Liver (tissue), 9 donors: ENCODE data around the gene PCMTD2. TPM values are rescaled to one million over a fixed set of nuclear protein-coding genes. Genes with fewer than 3 reads are reported as not detected.

Experiments used
- DNase-seq: peaks from one replicate; pipeline ENCODE4 v3.0.0-alpha.2; 2017; ENCODE audit warnings: low spot score
- H3K27ac ChIP-seq, 2 donors: one replicate each; pipeline ENCODE4 v1.7.0; 2013; ENCODE audit warnings: inconsistent platforms in 2 of 2, low read length in 2 of 2, control low read depth in 1 of 2, low read depth in 1 of 2, mild to moderate bottlenecking in 1 of 2
- H3K27me3 ChIP-seq, 4 donors: one replicate each; pipeline versions ENCODE4 v1.6.1 to v1.7.0; 2013; ENCODE audit warnings: low read length in 3 of 4, inconsistent platforms in 1 of 4, mild to moderate bottlenecking in 1 of 4, moderate library complexity in 1 of 4; ENCODE audit not compliant: control insufficient read depth in 4 of 4, insufficient read depth in 4 of 4
- H3K36me3 ChIP-seq, 4 donors: one replicate each; pipeline versions ENCODE4 v1.6.1 to v1.7.0; 2013; ENCODE audit warnings: low read length in 3 of 4, mild to moderate bottlenecking in 3 of 4, low read depth in 1 of 4, moderate library complexity in 1 of 4; ENCODE audit not compliant: control insufficient read depth in 4 of 4, insufficient read depth in 3 of 4
- H3K4me1 ChIP-seq, 4 donors: one replicate each; pipeline versions ENCODE4 v1.6.1 to v1.7.0; 2013; ENCODE audit warnings: low read length in 3 of 4, mild to moderate bottlenecking in 3 of 4, moderate library complexity in 1 of 4; ENCODE audit not compliant: control insufficient read depth in 4 of 4, insufficient read depth in 4 of 4
- H3K4me3 ChIP-seq, 3 donors: one replicate each; pipeline versions ENCODE4 v1.6.1 to v1.7.0; 2013; ENCODE audit warnings: low read length in 3 of 3, control low read depth in 1 of 3, low read depth in 1 of 3, mild to moderate bottlenecking in 1 of 3
- H3K9ac ChIP-seq, 2 donors: one replicate each; pipeline ENCODE4 v1.7.0; 2013; ENCODE audit warnings: low read length in 2 of 2, mild to moderate bottlenecking in 2 of 2, moderate library complexity in 2 of 2, control low read depth in 1 of 2, low read depth in 1 of 2
- H3K9me3 ChIP-seq, 4 donors: one replicate each; pipeline versions ENCODE4 v1.6.1 to v1.7.0; 2013; ENCODE audit warnings: low read length in 3 of 4; ENCODE audit not compliant: control insufficient read depth in 4 of 4
- ATF3 ChIP-seq: IDR thresholded peaks from 2 replicates; pipeline ENCODE4 v1.6.1; 2016; ENCODE audit warnings: antibody characterized with exemption
- CTCF ChIP-seq: fragments of 150-350 bp; IDR thresholded peaks from 2 replicates; pipeline ENCODE4 v1.5.1; 2017; ENCODE audit warnings: improper control_type of control experiment, low read depth, low read length; ENCODE audit not compliant: missing input control
- EGR1 ChIP-seq, 2 donors: IDR thresholded peaks; 2 replicates each; pipeline ENCODE4 v1.6.1; 2016 to 2018; ENCODE audit warnings: antibody characterized with exemption in 2 of 2, low read depth in 2 of 2
- FOXA1 ChIP-seq: IDR thresholded peaks from 2 replicates; pipeline ENCODE4 v1.6.1; 2016; ENCODE audit warnings: antibody characterized with exemption
- GABPA ChIP-seq, 2 donors: IDR thresholded peaks in 1 of 2; conservative IDR thresholded peaks in 1 of 2; 2 replicates each; pipeline ENCODE4 v1.6.1; 2016; ENCODE audit warnings: antibody characterized with exemption in 2 of 2, mild to moderate bottlenecking in 1 of 2, moderate library complexity in 1 of 2
- HNF4A ChIP-seq, 2 donors: conservative IDR thresholded peaks; 2 replicates each; pipeline ENCODE4 v1.6.1; 2016; ENCODE audit warnings: antibody characterized with exemption in 2 of 2, mild to moderate bottlenecking in 2 of 2
- HNF4G ChIP-seq: IDR thresholded peaks from 2 replicates; pipeline ENCODE4 v1.6.1; 2016; ENCODE audit warnings: antibody characterized with exemption
- JUND ChIP-seq, 2 donors: IDR thresholded peaks; 2 replicates each; pipeline ENCODE4 v1.6.1; 2016; ENCODE audit warnings: antibody characterized with exemption in 2 of 2
- MAX ChIP-seq: IDR thresholded peaks from 2 replicates; pipeline ENCODE4 v1.6.1; 2016; ENCODE audit warnings: antibody characterized with exemption
- NR2F2 ChIP-seq: IDR thresholded peaks from 2 replicates; pipeline ENCODE4 v1.6.1; 2016; ENCODE audit warnings: antibody characterized with exemption
- RAD21 ChIP-seq, 2 donors: IDR thresholded peaks; 2 replicates each; pipeline ENCODE4 v1.6.1; 2016; ENCODE audit warnings: antibody characterized with exemption in 2 of 2, mild to moderate bottlenecking in 2 of 2
- RXRA ChIP-seq, 2 donors: IDR thresholded peaks; 2 replicates each; pipeline ENCODE4 v1.6.1; 2017 to 2018; ENCODE audit warnings: antibody characterized with exemption in 2 of 2, mild to moderate bottlenecking in 1 of 2
- SP1 ChIP-seq: IDR thresholded peaks from 2 replicates; pipeline ENCODE4 v1.6.1; 2018; ENCODE audit warnings: antibody characterized with exemption, mild to moderate bottlenecking
- TAF1 ChIP-seq: conservative IDR thresholded peaks from 2 replicates; pipeline ENCODE4 v1.6.1; 2016; ENCODE audit warnings: antibody characterized with exemption, mild to moderate bottlenecking
- YY1 ChIP-seq: IDR thresholded peaks from 2 replicates; pipeline ENCODE4 v1.6.1; 2016; ENCODE audit warnings: antibody characterized with exemption, mild to moderate bottlenecking
- WGBS: extraction: QIAGEN DNeasy Blood & Tissue Kit; methylation state at CpG from one replicate; pipeline ENCODE4 v1.1.7; 2013; 5-methylcytosine and 5-hydroxymethylcytosine counted together
- polyA plus RNA-seq, 2 donors: library from polyadenylated mRNA; stranded (reverse) in 1 of 2; unstranded in 1 of 2; fragments of 200-250 nt in 1 of 2; fragments of >200 nt in 1 of 2; fragmentation: Nextera tagmentation in 1 of 2; extraction: Ambion mirVana in 1 of 2; gene quantifications; one replicate each; pipeline versions ENCODE4 v1.2.1 to v1.2.3, GENCODE V29; 2013 to 2015
- total RNA-seq, 2 donors: library from RNA; depleted of rRNA; stranded (reverse); fragments of >200 nt; gene quantifications; one replicate each; pipeline ENCODE4 v1.2.3, GENCODE V29; 2014
- TF ChIP-seq, protein P1 (sequence below): IDR thresholded peaks from 2 replicates; pipeline ENCODE4 v1.6.1; 2016; ENCODE audit warnings: antibody characterized with exemption
- TF ChIP-seq, protein P2 (sequence below): IDR thresholded peaks from 2 replicates; pipeline ENCODE4 v1.6.1; 2016; ENCODE audit warnings: antibody characterized with exemption, mild to moderate bottlenecking
- donor health status: healthy.
- donor health status: healthy.
- donor health status: healthy.
- donor health status: healthy.
- donor health status: healthy.

The PCMTD2 gene
- total and polyA plus RNA-seq, 4 donors, result 12.7 to 74.4 (median 25.4) TPM

DNA sequence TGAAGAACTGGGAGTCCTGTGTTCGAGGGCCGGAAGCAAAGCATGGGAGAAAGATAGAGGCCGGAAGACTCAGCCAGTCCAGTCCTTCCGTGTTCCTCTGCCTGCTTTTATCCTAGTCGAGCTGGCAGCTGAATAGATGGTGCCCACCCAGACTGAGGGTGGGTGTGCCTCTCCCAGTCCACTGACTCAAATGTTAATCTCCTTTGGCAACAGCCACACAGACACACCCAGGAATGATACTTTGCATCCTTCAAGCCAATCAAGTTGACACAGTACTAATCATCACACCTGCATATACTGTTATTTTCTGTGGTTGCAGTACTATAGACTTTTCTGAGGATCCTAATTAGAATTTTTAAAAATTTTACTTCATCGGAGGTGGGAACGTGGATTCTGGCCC lies 21.3 kb downstream of the PCMTD2 start:
- no peak for TF ChIP-seq TAF1
- TF ChIP-seq, protein P1, sequence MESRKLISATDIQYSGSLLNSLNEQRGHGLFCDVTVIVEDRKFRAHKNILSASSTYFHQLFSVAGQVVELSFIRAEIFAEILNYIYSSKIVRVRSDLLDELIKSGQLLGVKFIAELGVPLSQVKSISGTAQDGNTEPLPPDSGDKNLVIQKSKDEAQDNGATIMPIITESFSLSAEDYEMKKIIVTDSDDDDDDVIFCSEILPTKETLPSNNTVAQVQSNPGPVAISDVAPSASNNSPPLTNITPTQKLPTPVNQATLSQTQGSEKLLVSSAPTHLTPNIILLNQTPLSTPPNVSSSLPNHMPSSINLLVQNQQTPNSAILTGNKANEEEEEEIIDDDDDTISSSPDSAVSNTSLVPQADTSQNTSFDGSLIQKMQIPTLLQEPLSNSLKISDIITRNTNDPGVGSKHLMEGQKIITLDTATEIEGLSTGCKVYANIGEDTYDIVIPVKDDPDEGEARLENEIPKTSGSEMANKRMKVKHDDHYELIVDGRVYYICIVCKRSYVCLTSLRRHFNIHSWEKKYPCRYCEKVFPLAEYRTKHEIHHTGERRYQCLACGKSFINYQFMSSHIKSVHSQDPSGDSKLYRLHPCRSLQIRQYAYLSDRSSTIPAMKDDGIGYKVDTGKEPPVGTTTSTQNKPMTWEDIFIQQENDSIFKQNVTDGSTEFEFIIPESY, result no peak
- TF ChIP-seq, protein P2, sequence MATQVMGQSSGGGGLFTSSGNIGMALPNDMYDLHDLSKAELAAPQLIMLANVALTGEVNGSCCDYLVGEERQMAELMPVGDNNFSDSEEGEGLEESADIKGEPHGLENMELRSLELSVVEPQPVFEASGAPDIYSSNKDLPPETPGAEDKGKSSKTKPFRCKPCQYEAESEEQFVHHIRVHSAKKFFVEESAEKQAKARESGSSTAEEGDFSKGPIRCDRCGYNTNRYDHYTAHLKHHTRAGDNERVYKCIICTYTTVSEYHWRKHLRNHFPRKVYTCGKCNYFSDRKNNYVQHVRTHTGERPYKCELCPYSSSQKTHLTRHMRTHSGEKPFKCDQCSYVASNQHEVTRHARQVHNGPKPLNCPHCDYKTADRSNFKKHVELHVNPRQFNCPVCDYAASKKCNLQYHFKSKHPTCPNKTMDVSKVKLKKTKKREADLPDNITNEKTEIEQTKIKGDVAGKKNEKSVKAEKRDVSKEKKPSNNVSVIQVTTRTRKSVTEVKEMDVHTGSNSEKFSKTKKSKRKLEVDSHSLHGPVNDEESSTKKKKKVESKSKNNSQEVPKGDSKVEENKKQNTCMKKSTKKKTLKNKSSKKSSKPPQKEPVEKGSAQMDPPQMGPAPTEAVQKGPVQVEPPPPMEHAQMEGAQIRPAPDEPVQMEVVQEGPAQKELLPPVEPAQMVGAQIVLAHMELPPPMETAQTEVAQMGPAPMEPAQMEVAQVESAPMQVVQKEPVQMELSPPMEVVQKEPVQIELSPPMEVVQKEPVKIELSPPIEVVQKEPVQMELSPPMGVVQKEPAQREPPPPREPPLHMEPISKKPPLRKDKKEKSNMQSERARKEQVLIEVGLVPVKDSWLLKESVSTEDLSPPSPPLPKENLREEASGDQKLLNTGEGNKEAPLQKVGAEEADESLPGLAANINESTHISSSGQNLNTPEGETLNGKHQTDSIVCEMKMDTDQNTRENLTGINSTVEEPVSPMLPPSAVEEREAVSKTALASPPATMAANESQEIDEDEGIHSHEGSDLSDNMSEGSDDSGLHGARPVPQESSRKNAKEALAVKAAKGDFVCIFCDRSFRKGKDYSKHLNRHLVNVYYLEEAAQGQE, result no peak
- no peak for TF ChIP-seq RXRA (IDR thresholded peaks at IDR 0.05)
- no peak for TF ChIP-seq RAD21 (IDR thresholded peaks at IDR 0.05)
- Histone ChIP-seq H3K27me3 (no peaks in the 10 kb centered on the region), H3K36me3 (peaks cover 7 to 16% (median 10%) of the 10 kb centered on the region in 4 donors), H3K4me3 (no peak overlapping the region), H3K9me3 (no peaks in the 10 kb centered on the region), H3K9ac (no peak overlapping the region), H3K27ac (no peak overlapping the region), H3K4me1 (no peaks in the 10 kb centered on the region)
- WGBS, result 94% methylated on average over 7 of the region's 7 CpGs
- no peak for DNase-seq

DNA sequence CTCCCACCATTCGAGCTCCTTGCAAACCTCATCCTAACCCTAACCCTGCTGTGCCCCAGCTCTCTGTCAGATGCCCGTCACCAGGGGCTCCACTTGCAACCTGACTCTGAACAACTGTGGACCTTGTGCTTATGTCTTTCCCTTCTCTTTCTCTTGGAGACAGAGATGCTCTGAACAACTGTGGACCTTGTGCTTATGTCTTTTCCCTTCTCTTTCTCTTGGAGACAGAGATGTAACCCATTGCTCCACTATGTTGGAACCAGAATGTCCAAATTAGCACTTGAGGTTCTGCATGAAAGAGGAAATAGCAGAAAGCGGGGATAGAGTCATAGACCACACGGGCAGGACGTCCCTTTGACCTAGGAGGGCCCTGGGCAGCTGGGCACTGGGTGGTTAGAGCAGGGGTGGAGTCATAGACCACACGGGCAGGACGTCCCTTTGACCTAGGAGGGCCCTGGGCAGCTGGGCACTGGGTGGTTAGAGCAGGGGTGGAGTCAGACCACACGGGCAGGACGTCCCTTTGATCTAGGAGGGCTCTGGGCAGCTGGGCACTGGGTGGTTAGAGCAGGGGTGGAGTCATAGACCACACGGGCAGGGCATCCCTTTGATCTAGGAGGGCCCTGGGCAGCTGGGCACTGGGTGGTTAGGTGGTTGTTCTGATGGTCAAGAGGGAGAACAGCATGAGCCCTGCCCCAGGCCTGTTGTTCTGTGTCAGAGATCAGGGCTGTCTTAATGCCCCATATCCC lies 22.2 kb downstream of the PCMTD2 start:
- no peak for DNase-seq
- Histone ChIP-seq H3K4me1 (no peaks in the 10 kb centered on the region), H3K36me3 (peaks cover 7 to 12% (median 10%) of the 10 kb centered on the region in 4 donors), H3K27ac (no peak overlapping the region), H3K9me3 (no peaks in the 10 kb centered on the region), H3K27me3 (no peaks in the 10 kb centered on the region), H3K4me3 (no peak overlapping the region), H3K9ac (no peak overlapping the region)
- WGBS, result 79% methylated on average over 10 of the region's 10 CpGs
- TF ChIP-seq, protein P1, result no peak
- no peak for TF ChIP-seq HNF4G
- TF ChIP-seq EGR1 (IDR thresholded peaks at IDR 0.05; ENCODE audit: low read depth in 2 of 2), result no peak
- TF ChIP-seq MAX, result no peak
- TF ChIP-seq TAF1, result no peak
- no peak for TF ChIP-seq HNF4A (conservative IDR thresholded peaks at IDR 0.05)
- no peak for TF ChIP-seq NR2F2
- TF ChIP-seq JUND (IDR thresholded peaks at IDR 0.05), result no peak
- TF ChIP-seq GABPA (IDR thresholded peaks at IDR 0.05 in 1 of 2, conservative IDR thresholded peaks at IDR 0.05 in 1 of 2), result no peak
- TF ChIP-seq YY1, result no peak
- TF ChIP-seq, protein P2, result no peak
- TF ChIP-seq CTCF, result no peak
- TF ChIP-seq ATF3, result no peak
- no peak for TF ChIP-seq SP1
- TF ChIP-seq FOXA1, result no peak
